ENCODE measurements around the gene EHMT2.

EHMT2 gene

DNA sequence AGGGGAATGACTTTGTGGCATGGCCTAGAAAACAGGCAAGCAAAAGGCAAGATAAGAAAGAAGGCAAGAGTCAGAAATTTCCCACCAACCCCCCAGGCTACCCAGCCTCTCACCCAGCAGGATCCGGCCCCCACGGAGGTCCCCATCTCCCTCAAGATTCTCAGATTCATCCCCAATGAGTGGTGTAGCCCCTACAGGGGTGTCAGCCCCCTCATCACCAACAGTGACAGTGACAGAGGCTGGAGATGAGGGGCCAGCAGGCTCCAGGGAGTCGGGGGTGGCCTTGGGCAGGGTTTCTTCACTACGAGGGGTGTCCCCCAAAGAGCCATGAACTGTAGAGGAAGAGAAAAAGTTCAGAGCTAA is 1.0 kb downstream of the EHMT2 start:
- Histone ChIP-seq H3K9ac (ENCODE audit: low read length in 5 of 5) (peak overlapping the region in 4 of 5 donors; percentile 10 to 76 (median 44)), H3K36me3 (ENCODE audit: control insufficient read depth in 5 of 5, insufficient read depth in 5 of 5, low read length in 5 of 5) (peaks cover 2 to 28% (median 25%) of the 10 kb centered on the region in 5 donors), H3K4me1 (ENCODE audit: control insufficient read depth in 5 of 5, insufficient read depth in 5 of 5, low read length in 5 of 5) (peaks cover 2 to 36% (median 26%) of the 10 kb centered on the region in 5 donors), H3K4me3 (ENCODE audit: low read depth in 1 of 5, low read length in 5 of 5) (peak overlapping the region; percentile 48 to 98 (median 97)), H3K27ac (ENCODE audit: low read depth, low read length) (peak overlapping the region; percentile 65), H3K9me3 (ENCODE audit: control insufficient read depth in 5 of 5, low read length in 5 of 5) (no peaks in the 10 kb centered on the region), H3K27me3 (ENCODE audit: control insufficient read depth in 5 of 5, insufficient read depth in 4 of 5, low read length in 5 of 5) (no peaks in the 10 kb centered on the region)

DNA sequence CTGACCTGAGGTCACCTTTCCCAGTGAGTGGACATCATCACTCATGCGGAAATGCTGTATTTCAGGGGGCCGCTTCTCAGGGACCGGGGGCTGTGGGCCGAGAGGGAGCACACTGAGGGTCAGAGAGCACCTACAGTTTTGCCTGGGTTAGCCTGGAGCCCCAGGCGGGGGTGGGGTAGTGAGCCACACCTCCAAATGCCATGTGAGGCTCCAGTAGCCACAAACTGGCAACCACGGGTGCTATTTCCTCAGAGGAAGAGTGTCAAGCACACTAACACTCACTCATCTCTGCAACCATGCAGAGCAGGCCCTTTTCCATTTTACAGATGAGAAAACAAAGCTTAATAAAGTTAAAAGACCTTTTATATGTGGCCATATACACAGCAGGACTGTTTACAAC is 4.7 kb downstream of the EHMT2 start:
- Histone ChIP-seq H3K9ac (ENCODE audit: low read length in 5 of 5) (no peak overlapping the region), H3K4me1 (ENCODE audit: control insufficient read depth in 5 of 5, insufficient read depth in 5 of 5, low read length in 5 of 5) (peaks cover 0 to 8% (median 8%) of the 10 kb centered on the region in 5 donors), H3K4me3 (ENCODE audit: low read depth in 1 of 5, low read length in 5 of 5) (no peak overlapping the region), H3K27me3 (ENCODE audit: control insufficient read depth in 5 of 5, insufficient read depth in 4 of 5, low read length in 5 of 5) (no peaks in the 10 kb centered on the region), H3K27ac (ENCODE audit: low read depth, low read length) (no peak overlapping the region), H3K36me3 (ENCODE audit: control insufficient read depth in 5 of 5, insufficient read depth in 5 of 5, low read length in 5 of 5) (peaks cover 6 to 55% (median 52%) of the 10 kb centered on the region in 5 donors), H3K9me3 (ENCODE audit: control insufficient read depth in 5 of 5, low read length in 5 of 5) (no peaks in the 10 kb centered on the region)

DNA sequence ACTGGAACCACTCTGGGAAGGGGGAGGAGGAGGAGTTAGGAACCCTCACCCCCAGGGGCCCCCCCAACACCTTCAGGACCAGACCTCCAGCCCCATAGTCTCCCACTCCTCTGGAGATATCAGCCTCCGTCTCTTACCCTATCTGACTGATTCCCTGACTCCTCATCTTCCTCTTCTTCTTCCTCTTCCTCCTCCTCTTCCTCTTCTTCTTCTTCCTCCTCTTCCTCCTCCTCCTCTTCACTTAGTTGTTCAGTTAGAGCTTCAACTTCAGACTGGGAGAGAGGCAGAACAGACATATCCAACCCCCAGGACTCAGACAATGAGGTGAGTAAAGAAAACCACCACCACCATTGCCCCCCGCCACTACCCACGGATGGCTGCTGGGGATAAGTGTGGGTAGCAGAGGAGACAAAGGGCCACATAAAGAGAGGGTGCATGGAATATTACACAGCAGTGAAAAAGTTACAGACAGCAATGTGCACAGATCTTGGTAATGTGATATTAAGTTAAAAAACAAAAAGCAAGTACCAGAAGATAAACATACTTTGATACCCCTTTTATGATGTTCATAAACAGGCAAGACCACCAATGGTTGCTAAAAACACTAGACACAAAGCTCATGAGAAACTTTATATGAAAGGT is 8.0 kb downstream of the EHMT2 start:
- Histone ChIP-seq H3K27me3 (ENCODE audit: control insufficient read depth in 5 of 5, insufficient read depth in 4 of 5, low read length in 5 of 5) (no peaks in the 10 kb centered on the region), H3K9ac (ENCODE audit: low read length in 5 of 5) (no peak overlapping the region), H3K27ac (ENCODE audit: low read depth, low read length) (no peak overlapping the region), H3K4me3 (ENCODE audit: low read depth in 1 of 5, low read length in 5 of 5) (no peak overlapping the region), H3K9me3 (ENCODE audit: control insufficient read depth in 5 of 5, low read length in 5 of 5) (no peaks in the 10 kb centered on the region), H3K36me3 (ENCODE audit: control insufficient read depth in 5 of 5, insufficient read depth in 5 of 5, low read length in 5 of 5) (peaks cover 6 to 80% (median 71%) of the 10 kb centered on the region in 5 donors), H3K4me1 (ENCODE audit: control insufficient read depth in 5 of 5, insufficient read depth in 5 of 5, low read length in 5 of 5) (no peaks in the 10 kb centered on the region)

DNA sequence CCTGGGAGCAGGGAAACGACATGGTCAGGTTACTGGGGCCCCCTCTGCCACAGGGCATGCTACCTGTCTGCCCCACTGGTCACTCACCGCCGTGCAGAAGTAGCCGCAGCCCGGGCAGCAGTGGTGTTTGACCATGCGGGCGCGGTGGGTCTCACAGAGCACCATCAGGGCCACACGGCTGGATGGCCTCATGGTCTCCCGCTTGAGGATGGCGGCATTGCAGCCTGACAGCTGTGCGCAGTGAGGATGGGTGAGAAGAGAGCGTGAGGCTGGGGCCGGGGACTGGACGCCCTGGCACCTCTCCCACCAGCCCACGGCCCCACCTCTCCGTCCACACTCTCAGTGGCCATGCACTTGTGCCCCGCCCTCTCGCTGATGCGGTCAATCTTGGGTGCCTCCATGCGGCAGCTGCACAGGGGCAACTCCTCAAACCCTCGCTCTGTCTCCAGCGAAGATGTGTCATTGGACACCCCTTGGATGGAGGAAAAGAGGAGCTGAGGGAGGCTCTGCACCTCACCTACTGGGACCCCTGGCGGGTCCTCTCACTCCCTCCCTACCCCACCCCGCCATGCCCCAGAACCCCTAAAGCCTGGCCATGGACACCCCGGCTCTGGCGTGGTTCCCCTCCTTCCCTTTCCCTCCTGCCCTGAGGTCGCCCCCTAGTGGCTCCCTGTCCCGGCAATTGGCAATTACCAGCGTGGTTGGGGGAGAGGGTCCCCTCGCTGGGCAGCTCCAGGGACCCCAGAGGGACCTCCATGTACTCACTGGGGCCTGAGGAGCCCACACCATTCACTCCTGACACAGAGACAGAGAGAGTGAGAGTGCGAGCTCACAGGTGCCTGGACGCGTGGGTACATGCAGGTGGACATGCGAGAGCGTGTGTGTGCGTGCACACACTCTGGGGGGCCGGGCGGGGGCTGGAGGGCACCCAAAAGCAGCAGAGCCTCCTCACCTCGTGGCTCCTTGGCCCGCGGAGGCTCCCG is 8.9 kb downstream of the EHMT2 start:
- no peak overlapping the region for H3K27ac ChIP-seq (ENCODE audit: low read depth, low read length)
- no peaks in the 10 kb centered on the region for H3K4me1 ChIP-seq (ENCODE audit: control insufficient read depth in 5 of 5, insufficient read depth in 5 of 5, low read length in 5 of 5)
- no peak overlapping the region for H3K9ac ChIP-seq (ENCODE audit: low read length in 5 of 5)
- H3K36me3 ChIP-seq (ENCODE audit: control insufficient read depth in 5 of 5, insufficient read depth in 5 of 5, low read length in 5 of 5): peaks cover 6 to 87% (median 79%) of the 10 kb centered on the region in 5 donors
- H3K27me3 ChIP-seq (ENCODE audit: control insufficient read depth in 5 of 5, insufficient read depth in 4 of 5, low read length in 5 of 5): no peaks in the 10 kb centered on the region
- no peak overlapping the region for H3K4me3 ChIP-seq (ENCODE audit: low read depth in 1 of 5, low read length in 5 of 5)
- H3K9me3 ChIP-seq (ENCODE audit: control insufficient read depth in 5 of 5, low read length in 5 of 5): no peaks in the 10 kb centered on the region

DNA sequence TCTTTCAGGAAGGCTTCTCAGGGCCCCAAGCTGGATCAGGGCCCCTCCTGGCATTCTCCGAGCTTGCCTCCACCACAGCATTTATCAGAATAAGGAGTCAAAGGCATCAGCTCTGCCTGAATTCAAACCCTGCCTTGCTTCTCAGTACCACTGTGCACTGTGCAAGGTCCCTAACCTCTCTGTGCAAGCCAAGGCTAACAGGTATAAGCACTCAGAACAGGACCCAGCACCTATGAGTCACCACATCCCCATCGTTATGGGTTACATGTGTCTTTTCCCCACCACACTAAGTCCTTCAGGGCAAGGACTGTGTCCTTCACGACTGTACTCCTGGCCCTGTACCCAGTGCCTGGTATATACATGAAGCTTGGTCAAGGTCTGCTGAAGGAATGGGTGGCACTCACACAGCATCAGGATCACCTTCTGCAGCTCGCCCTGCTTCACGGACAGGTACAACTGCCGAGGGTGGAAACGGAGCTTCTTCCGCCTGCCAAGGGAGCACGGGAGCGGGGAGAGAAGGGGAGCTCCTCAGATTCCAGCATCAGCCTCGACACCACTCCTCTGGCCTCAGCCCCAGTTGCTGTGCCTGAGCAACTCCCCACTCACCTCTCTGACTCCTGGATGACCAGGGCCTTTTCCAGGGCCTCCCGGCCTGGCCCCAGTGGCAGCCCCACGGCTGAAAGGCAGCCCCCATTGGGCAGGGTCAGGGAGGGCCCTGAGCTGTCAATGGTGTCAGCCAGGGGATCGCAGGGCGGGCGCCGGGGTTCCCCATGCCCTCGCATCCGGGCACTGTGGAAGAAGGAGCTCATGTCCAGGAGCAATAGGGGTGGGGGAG is 10.1 kb downstream of the EHMT2 start:
- Histone ChIP-seq H3K36me3 (ENCODE audit: control insufficient read depth in 5 of 5, insufficient read depth in 5 of 5, low read length in 5 of 5) (peaks cover 6 to 87% (median 80%) of the 10 kb centered on the region in 5 donors), H3K9me3 (ENCODE audit: control insufficient read depth in 5 of 5, low read length in 5 of 5) (no peaks in the 10 kb centered on the region)

DNA sequence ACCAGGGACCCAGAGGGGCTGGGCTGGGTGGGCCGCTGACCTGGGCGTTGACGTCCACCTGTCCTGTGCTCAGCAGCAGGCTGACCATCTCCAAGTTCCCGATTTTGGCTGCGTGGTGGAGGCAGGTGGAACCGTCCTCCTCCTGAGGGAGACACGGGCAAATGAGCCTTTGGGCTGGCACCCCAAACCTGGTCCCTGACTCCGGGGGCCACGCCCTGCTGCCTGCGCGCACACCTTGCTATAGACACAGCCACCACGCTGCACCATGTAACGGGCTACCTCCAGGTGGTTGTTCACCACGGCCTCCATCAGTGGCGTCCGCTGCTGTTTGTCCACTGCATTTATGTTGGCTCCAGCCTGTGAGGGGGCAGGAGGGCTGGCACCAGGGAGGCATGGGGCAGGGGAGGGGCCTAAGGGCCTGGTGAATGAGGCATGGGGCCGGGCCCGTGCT is 10.9 kb downstream of the EHMT2 start:
- no peak overlapping the region for H3K9ac ChIP-seq (ENCODE audit: low read length in 5 of 5)
- no peaks in the 10 kb centered on the region for H3K27me3 ChIP-seq (ENCODE audit: control insufficient read depth in 5 of 5, insufficient read depth in 4 of 5, low read length in 5 of 5)
- H3K27ac ChIP-seq (ENCODE audit: low read depth, low read length): no peak overlapping the region
- H3K9me3 ChIP-seq (ENCODE audit: control insufficient read depth in 5 of 5, low read length in 5 of 5): no peaks in the 10 kb centered on the region
- no peaks in the 10 kb centered on the region for H3K4me1 ChIP-seq (ENCODE audit: control insufficient read depth in 5 of 5, insufficient read depth in 5 of 5, low read length in 5 of 5)
- no peak overlapping the region for H3K4me3 ChIP-seq (ENCODE audit: low read depth in 1 of 5, low read length in 5 of 5)
- H3K36me3 ChIP-seq (ENCODE audit: control insufficient read depth in 5 of 5, insufficient read depth in 5 of 5, low read length in 5 of 5): peaks cover 5 to 85% (median 80%) of the 10 kb centered on the region in 5 donors

More for the DNA sequence above, 10.1 kb downstream of the EHMT2 start:
- Histone ChIP-seq H3K27me3 (ENCODE audit: control insufficient read depth in 5 of 5, insufficient read depth in 4 of 5, low read length in 5 of 5) (no peaks in the 10 kb centered on the region), H3K9ac (ENCODE audit: low read length in 5 of 5) (no peak overlapping the region), H3K27ac (ENCODE audit: low read depth, low read length) (no peak overlapping the region), H3K4me3 (ENCODE audit: low read depth in 1 of 5, low read length in 5 of 5) (no peak overlapping the region), H3K4me1 (ENCODE audit: control insufficient read depth in 5 of 5, insufficient read depth in 5 of 5, low read length in 5 of 5) (no peaks in the 10 kb centered on the region)

DNA sequence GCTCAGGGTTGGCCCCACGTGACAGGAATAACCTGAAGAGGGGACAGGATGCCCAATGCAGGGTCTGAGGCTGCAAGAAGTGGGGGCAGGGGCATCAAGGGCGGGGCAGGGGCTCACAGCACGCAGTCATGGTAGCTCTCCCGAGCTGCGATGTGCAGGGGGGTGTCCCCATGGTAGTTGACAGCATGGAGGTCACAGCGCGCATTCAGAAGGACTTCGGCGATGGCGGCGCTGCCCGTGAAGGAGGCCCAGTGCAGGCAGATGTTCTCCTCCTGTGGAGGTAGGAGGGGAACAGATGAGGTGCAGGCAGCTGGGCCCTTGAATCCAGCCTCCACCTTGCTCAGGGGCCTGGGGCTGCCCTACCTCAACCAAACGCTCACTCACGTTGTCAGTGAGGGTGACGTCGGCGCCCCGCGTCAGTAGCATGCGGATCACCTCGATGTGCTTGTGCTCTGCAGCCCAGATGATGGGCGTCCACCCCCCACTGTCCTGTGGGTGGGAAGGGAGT is 12.9 kb downstream of the EHMT2 start:
- H3K9ac ChIP-seq (ENCODE audit: low read length in 5 of 5): no peak overlapping the region
- no peaks in the 10 kb centered on the region for H3K9me3 ChIP-seq (ENCODE audit: control insufficient read depth in 5 of 5, low read length in 5 of 5)
- no peak overlapping the region for H3K27ac ChIP-seq (ENCODE audit: low read depth, low read length)
- no peaks in the 10 kb centered on the region for H3K27me3 ChIP-seq (ENCODE audit: control insufficient read depth in 5 of 5, insufficient read depth in 4 of 5, low read length in 5 of 5)
- H3K36me3 ChIP-seq (ENCODE audit: control insufficient read depth in 5 of 5, insufficient read depth in 5 of 5, low read length in 5 of 5): peaks cover 0 to 94% (median 91%) of the 10 kb centered on the region in 5 donors
- no peaks in the 10 kb centered on the region for H3K4me1 ChIP-seq (ENCODE audit: control insufficient read depth in 5 of 5, insufficient read depth in 5 of 5, low read length in 5 of 5)
- H3K4me3 ChIP-seq (ENCODE audit: low read depth in 1 of 5, low read length in 5 of 5): no peak overlapping the region

DNA sequence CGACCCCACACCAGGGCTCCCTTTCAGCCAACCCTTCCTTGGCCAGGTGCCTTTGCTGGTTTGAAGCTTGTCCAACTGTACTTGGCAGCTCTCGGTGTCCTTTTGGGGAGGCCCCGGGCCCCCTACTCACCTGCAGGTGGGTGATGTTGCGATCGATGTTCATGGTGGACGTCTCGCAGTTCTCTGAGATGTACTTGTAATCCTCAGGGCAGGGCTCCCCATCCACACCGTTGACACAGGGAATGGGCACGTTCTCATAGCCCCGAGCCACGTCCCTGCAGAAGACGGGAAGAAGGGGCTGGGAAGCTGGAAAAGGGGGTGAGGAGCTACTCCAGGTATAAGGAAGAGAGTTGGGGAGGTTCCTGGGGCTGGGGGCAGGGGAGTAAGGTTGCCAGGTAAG is 13.8 kb downstream of the EHMT2 start:
- no peaks in the 10 kb centered on the region for H3K9me3 ChIP-seq (ENCODE audit: control insufficient read depth in 5 of 5, low read length in 5 of 5)
- H3K9ac ChIP-seq (ENCODE audit: low read length in 5 of 5): no peak overlapping the region
- H3K27me3 ChIP-seq (ENCODE audit: control insufficient read depth in 5 of 5, insufficient read depth in 4 of 5, low read length in 5 of 5): no peaks in the 10 kb centered on the region
- H3K36me3 ChIP-seq (ENCODE audit: control insufficient read depth in 5 of 5, insufficient read depth in 5 of 5, low read length in 5 of 5): peaks cover 0 to 87% (median 84%) of the 10 kb centered on the region in 5 donors
- no peak overlapping the region for H3K27ac ChIP-seq (ENCODE audit: low read depth, low read length)
- no peak overlapping the region for H3K4me3 ChIP-seq (ENCODE audit: low read depth in 1 of 5, low read length in 5 of 5)
- no peaks in the 10 kb centered on the region for H3K4me1 ChIP-seq (ENCODE audit: control insufficient read depth in 5 of 5, insufficient read depth in 5 of 5, low read length in 5 of 5)

DNA sequence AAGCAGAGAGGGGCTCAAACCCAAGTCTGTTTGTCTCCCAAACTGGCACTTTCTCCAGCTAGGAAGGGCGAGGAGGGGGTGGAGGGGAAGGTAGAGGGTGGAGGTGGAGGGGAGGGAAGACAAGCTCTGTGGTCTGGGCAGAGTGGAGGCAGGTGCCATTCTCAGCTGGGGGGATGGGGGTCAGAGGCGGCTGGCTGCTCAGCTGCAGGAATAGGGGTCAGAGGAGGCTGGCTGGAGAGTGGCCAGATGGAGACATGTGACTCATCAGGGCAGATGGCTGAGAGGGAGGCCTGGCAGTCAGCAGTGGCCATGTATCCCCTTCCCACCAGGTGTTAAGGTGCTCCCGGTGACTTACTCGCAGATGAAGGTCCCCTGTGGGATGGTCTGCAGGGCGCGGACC is 15.2 kb downstream of the EHMT2 start:
- Histone ChIP-seq H3K4me3 (ENCODE audit: low read depth in 1 of 5, low read length in 5 of 5) (no peak overlapping the region), H3K9me3 (ENCODE audit: control insufficient read depth in 5 of 5, low read length in 5 of 5) (no peaks in the 10 kb centered on the region), H3K27ac (ENCODE audit: low read depth, low read length) (no peak overlapping the region), H3K36me3 (ENCODE audit: control insufficient read depth in 5 of 5, insufficient read depth in 5 of 5, low read length in 5 of 5) (peaks cover 0 to 74% (median 72%) of the 10 kb centered on the region in 5 donors), H3K9ac (ENCODE audit: low read length in 5 of 5) (no peak overlapping the region), H3K27me3 (ENCODE audit: control insufficient read depth in 5 of 5, insufficient read depth in 4 of 5, low read length in 5 of 5) (no peaks in the 10 kb centered on the region), H3K4me1 (ENCODE audit: control insufficient read depth in 5 of 5, insufficient read depth in 5 of 5, low read length in 5 of 5) (peaks cover 0 to 3% (median 0%) of the 10 kb centered on the region in 5 donors)

Data from subcutaneous abdominal adipose tissue (tissue), 5 donors.